Breast epithelium (tissue), 3 donors: ENCODE measurements around the gene BRD2.

Source experiments
- CTCF ChIP-seq, 3 donors: fragments of 450-650 bp; IDR thresholded peaks; one replicate each; pipeline ENCODE4 v1.5.1; 2016 to 2017; ENCODE audit warnings: antibody characterized with exemption in 3 of 3, mild to moderate bottlenecking in 3 of 3, moderate library complexity in 3 of 3
- POLR2A ChIP-seq: fragments of 450-650 bp; IDR thresholded peaks from one replicate; pipeline ENCODE4 v1.6.1; 2016; ENCODE audit warnings: antibody characterized with exemption, mild to moderate bottlenecking, moderate library complexity
- POLR2AphosphoS5 ChIP-seq, 3 donors: sonication (generic); formaldehyde crosslinking; IDR thresholded peaks; one replicate each; pipeline ENCODE4 v1.6.1; 2017; ENCODE audit warnings: antibody characterized with exemption in 3 of 3

- no peak for TF ChIP-seq POLR2AphosphoS5 (IDR thresholded peaks at IDR 0.05)
- no peak for TF ChIP-seq CTCF (IDR thresholded peaks at IDR 0.05)
- TF ChIP-seq POLR2A: no peak
Measured at GRCh38 chr6:32954986-32955802, 13.2 kb upstream of the BRD2 start.
